DMS153 treated with DMSO at 0.1 percent for 48 hours (cell line): Measurements from ENCODE around the gene SLC7A10.

Experiments
- DNase-seq: peaks from one replicate; lab custom pipeline; 2025; ENCODE audit not compliant: unreplicated experiment; lab: John Stamatoyannopoulos, UW

The SLC7A10 gene

DNA sequence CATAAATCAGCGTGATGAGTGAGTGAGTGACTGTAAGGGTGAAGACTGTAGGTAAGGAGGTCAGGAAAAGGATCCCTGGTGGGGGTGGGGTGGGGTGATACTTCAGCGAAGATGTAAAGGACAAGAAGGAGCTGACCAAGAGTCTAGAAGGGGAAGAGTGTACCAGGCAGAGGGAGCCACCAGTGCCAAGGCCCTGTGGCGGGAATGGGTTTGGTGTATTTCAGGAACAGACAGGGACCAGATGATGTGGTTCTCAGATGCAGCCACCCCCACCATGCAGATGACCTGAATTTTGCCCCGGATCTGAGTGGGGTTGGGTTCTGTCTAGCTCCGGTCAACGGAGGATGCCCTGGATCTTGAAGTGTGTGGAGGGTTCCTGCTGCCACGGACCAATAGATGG lies 30.1 kb upstream of the SLC7A10 start:
- DNase-seq, result no peak

DNA sequence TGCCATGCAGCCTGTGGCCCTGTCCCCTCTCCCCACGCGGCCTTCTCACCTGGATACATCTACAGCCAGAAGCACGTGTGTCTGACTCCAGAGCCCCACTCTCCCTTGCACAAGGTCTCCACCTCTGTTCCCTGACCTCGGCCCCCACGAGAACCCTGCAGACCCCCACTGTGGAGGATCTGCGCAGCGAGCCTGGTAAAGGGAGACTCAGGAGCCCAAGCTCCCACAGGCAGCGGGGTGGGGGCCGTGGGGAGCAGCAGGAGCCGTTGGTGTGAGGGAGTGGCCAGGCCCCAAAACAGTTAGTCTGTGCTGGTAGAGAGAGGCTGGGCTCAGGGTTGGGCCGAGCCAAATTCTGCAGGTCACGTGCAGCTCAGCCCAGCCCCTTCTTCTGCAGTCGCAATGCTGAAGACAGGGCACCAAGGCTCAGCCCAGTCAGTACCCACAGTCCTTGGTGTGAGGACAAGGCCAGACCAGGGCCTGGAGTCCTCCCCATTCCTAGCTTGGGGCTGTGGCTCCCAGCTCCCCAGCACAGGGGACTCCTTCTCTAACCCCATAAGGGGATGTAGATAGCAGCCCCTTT lies 28.7 kb upstream of the SLC7A10 start:
- no peak for DNase-seq

DNA sequence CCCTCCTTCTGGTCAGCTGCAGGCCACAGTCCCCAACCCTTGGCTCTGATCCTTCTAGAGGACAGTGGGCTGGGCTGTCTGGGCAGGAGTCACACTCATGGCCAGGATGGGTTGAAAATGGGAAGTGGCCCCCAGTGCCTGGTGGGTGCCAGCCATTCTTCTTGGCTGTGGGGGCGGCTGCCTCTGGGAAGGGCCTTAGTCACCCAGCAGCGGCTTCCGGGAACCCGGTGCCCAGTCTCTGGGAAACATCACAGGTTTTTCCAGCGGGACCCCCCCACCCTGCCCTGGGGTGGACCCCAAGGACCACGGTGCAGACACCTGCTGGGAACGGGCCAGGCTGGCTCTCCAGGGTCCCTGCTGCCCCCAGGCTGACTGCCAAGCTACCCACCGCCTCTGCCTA lies 27.3 kb upstream of the SLC7A10 start:
- DNase-seq, result no peak

DNA sequence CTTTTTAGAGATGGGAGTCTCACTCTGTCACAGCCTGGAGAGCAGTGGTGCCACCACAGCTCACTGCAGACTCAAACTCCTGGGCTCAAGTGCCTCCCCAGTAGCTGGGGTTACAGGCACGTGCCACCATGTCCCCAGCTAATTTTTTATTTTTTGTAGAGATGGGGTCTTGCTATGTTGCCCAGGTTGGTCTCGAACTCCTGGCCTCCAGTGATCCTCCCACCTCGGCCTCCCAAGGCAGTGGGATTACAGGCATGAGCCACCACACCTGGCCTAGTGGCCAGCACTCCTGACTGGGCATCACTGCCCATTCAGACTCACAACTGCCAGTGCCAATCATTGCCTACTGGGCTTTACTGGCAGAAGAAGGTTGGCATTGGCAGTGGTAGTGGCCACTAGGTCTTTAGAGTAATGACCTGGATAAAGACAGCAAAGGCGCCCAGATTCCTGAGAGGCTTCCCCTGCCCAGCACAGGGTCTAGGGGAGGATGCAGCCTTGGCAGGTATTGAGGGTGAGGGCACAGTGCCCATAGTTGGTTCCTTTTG lies 26.8 kb upstream of the SLC7A10 start:
- DNase-seq, result no peak

DNA sequence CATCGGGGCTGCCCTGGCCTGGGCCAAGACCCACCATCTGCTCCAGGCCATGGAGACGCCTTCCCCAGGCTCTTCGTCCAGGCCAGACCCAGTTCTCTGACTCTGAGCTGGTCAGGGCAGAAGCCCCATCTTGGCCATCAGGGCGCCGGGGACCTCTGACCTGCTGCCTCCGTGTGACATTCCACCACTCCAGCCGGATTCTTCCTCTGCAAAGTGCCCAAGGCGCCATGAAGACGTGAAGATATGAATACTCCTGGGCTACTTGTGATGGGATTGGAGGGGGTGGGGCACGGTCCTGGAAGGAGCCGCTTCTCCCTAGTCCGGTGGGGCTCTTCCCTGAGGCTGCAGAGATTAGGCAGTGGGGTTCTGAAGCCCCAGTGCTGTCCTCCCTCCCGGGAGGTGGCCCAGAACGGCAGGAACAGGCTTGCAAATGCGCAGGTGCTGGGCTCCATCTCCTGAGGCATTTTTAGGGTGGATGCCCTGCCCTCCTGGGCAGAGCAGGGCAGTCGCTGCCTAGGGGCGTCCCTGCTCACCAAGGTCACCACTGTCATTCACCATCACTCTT lies 26.0 kb upstream of the SLC7A10 start:
- DNase-seq, result no peak

DNA sequence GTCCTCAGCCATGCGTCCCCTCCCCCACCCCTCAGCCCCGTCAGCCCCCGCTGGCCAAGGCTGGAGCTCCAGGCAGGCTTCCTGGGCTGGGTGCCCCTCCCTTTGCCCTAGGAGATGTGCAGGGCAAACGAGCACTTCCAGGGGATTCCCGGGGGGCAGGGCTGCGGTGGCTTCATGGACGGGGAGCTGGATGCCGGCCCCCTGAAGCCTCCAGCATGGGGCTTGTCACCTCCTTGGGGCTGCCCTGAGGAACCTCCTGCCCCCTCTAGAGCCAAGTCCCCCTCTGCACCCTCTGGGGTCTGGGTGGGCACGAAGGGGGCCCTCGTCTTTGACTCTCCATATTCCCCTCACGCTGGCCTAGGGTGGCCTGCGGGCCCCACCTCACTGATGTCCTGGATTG lies 25.4 kb upstream of the SLC7A10 start:
- no peak for DNase-seq

DNA sequence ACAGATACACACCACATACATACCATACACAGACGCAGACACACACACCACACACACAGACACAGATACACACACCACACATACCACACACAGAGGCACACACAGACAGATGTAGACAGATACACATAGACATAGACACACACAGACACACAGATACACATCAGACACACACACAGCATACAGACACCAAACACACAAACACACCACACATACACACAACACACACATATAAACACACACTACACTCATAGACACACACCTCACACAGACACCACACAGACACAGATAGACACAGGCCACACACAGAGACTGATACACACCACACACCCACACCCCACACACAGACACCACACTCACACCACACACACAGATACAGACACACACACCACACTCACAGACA lies 24.9 kb upstream of the SLC7A10 start:
- DNase-seq, result no peak

DNA sequence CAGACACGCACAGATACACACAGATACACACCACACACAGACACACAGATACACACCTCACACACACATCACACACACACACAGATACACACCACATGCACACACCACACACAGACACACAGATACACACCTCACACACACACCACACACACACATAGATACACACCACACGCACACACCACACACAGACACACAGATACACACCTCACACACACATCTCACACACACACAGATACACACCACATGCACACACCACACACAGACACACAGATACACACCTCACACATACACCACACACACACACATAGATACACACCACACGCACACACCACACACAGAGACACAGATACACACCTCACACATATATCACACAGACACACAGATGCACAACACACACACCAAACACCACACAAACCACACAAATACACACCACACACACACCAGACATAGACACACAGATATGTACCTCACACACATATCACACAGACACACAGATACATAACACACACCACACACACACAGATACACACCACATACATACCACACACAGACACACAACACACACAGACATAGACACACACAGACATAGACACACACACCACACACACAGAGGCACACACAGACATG lies 24.2 kb upstream of the SLC7A10 start:
- DNase-seq, result no peak

DNA sequence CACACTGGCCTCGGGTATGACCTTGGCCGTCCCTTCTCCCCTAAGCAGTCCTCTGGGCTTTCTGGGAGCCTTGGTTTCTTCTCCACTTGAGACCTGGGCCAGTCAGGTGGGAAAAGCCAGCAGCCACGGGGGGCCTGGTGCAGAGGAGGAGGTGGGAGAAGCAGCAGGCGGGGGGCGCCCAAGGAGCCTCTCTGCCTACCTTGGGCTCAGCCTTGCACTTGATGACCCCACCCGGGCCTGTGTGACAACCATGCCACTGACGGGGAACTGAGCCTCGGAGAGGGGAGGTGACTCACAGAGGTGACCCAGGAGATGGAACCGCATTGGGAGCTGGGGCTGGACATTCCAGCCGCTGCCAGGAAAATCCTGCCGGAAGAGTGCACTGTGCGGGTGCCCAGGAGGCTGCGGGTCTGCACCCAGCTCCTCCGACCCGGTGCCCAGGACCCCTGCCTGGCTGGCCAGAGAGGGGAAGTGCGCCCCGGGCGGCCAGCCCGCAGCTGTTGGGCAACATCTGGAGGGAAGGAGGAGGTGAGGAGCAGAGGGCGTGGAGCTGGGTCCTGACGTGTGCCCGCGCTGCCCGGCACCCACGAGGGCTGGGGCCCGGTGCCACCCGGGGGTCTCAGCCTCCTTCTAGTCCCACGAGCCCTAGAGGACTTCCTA lies 23.4 kb upstream of the SLC7A10 start:
- no peak for DNase-seq

DNA sequence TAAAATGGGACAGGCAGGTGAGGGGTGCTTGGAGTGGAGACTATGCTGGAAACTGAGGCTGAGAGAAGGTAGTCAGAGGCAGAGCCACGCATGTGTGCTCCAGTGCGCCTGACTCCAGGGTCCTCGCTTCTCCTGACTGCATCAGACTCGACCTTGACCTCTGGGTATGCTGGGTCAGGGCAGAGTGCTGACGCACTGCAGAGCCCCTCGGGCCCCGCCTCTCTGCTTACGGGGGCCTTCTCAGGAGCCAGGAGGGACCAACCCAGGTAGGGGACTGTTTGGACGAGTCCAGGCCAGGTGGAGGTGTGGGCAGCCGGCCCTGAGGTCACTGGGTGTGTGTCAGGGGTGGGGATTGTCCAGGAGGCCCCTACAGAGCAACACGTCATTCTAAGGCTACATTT lies 22.9 kb upstream of the SLC7A10 start:
- DNase-seq, result no peak

DNA sequence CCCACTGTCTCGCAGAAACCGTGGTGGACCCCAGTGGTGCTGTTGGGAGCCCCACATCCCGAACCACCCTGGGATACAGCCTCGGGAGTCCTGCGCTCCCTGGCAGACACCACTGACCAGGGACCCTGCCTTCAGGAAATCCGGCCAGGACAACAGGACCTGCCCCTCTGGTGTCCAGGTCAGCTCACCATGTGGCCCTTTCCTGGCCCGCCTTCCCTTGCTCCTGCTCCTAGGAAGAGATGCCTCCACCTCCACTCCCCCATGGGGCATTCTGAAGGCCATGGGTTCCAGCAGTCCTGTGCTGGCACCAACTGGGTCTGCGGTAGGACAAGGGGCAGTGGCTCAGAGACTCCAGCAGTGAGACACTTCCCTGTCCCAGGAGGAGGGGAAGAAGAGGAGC lies 22.5 kb upstream of the SLC7A10 start:
- DNase-seq, result no peak

DNA sequence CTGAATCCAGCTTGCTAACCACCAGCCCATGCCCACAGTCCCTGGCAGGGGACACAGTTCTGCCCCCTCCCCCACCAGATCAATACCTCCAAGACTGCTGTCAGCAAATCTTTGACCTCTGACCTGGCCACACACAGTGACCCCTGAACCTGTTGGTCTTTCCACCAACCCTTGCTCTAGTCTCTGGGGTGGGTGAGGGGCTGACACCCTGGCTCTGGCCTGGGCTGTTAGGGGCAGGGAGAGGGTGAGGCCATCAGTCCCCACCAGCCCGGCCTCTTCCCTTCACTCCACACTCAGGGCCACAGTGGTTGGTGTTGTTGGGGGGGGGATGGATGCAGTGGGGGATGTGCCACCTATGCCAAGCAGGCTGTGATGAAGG lies 21.8 kb upstream of the SLC7A10 start:
- DNase-seq, result no peak

DNA sequence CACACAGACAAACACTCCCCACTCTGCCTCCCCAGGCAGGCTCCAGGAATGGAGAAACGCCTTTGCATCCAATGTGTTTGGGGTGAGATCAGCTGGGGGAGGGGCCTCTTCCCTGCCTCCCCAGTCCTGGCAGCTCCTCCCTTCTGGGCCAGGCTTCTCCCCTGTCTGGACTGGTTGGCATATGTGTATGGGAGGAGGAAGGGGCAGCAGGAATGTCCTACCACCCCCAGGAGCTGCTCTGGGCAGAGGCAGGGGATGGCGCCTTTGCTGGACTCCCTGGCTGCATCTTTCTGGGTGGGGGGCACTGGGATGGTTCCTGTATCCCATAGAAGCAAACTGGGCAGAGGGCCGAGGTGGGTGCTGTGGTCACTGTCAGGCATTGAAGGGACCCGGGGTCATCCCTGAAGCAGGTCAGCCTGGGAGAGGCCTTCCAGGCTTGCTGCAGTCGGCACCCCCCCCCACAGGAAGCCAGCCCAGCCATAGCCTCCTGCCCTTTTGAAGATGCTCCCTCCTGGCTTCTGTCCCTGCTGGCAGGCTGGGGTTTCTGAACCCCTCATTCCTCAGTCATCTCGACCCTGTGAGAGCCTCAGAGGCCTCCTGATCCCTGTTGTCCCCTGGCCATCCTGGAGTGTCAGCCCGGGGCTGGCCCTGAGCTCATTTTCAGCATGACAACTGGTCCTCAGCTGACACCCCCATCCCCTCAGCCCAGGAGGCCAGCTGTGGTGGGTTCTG lies 21.2 kb upstream of the SLC7A10 start:
- DNase-seq, result no peak

DNA sequence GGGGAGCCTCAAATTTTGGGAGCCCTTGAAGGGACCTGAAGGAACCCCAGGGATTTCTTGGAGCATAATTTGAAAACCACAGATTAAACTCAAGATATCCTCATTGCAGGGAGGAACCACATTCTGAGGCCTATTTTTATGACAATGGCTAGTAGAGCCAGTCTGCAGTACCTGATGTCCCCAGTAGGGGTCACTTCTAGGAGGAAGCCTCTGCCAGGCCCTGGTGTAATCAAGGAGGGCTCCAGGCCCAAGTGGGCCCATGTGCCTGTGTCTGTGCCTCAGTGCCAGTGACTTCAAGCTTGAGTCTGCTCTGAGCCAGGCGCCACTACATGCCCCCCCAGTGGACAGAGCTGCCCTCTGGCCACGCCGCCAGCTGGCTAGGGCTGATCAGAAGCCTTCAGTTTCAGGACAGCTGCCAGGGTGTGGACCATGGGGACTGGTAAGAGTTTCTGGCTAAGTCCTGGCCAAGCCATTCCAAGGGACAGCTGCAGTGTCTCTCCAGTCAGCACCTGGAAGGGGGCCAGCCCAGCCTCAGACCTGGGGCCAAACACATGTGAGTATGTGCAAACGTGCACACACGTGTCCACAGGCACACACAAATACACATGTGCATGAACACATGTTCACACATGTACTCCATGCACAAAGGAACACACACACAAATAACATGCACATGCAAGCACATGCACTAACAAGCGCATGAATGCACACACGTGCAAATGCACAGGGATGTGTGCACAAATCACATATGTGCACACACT lies 20.5 kb upstream of the SLC7A10 start:
- DNase-seq, result no peak

DNA sequence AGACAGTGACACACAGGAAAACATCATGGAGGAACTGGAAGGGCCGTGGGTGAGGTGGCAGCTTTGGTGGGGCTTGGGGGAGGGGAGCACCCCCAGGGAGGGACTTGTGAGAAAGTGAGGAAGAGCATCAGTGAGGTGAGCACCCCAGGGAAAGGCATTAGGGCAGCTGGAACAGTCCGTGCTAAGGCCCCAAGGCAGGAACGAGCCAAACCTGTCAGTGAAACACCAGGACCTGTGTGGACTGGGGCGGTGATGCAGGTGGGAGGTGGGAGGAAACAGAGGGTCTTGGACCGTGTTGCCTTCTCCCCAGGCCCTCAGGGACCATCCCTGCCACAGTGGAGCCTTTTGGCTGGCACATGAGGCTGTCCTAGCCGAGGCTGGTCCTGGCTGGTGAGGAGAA lies 17.3 kb upstream of the SLC7A10 start:
- no peak for DNase-seq

DNA sequence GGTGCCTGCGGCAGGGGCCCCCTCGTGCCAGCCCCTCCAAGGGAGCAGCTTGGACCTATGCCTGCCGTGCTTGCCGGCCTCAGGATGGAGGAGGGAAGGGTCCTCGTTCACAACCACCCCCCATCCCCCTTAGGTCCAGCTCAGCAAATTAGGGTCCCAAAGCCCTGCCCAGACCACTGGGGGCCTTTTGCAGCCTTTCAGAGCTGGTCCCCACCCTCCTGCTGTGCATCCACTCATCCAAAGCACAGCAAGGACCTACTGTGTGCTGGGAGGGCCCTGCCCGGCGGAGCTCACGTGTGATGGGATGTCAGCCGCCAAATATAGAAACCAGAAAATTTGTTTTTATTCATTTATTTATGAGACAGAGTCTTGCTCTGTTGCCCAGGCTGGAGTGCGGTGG lies 16.5 kb upstream of the SLC7A10 start:
- DNase-seq, result no peak

DNA sequence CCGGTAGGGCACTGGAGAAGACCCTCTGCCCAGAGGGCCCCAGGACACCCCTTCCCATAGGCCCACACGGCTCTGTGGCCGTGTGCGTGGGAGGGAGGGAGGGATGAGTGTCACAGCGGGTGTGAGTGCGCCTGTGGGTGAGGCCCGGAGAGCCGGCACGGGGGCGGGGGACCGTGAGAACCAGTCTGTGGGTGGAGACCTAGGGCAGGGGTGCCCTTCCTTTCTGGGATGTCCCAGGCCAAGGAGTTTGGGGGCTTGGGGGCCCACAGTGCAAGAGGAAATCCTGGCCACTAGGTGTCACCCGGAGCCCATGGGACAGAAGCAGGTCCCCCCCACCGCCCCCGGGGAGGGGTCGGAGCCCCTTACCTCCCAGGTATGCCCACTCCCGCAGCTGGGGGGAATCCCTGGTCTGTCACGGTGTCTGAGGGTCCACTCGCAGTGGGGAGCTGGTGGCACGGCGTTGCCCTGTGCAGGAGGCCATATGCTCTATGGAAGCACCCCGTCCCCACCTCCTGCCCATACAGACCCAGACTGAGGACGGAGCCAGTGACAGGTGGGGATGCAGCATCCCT lies 16.0 kb upstream of the SLC7A10 start:
- DNase-seq, result no peak

DNA sequence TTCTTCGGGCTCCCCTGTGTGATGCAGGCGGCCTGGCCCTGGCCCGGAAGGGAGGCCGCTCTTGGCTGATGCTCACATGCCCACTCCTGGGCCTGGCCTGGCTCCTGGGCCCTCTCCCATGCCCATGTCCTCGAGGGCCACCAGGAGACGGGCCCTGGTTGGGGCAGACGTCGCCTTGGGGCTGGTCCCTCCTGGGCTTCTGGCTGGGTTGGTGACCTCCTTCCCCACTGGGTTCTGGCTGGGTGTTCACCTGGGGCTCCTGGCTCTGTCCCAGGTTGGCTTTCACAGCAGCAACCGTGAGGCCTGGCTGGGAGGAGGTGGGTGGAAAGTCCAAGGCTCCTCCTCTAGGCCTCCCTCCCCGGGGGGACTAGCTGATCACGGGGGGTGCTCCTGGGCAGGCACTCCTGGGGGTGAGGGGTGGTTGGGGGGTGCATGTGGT lies 15.5 kb upstream of the SLC7A10 start:
- DNase-seq, result no peak

DNA sequence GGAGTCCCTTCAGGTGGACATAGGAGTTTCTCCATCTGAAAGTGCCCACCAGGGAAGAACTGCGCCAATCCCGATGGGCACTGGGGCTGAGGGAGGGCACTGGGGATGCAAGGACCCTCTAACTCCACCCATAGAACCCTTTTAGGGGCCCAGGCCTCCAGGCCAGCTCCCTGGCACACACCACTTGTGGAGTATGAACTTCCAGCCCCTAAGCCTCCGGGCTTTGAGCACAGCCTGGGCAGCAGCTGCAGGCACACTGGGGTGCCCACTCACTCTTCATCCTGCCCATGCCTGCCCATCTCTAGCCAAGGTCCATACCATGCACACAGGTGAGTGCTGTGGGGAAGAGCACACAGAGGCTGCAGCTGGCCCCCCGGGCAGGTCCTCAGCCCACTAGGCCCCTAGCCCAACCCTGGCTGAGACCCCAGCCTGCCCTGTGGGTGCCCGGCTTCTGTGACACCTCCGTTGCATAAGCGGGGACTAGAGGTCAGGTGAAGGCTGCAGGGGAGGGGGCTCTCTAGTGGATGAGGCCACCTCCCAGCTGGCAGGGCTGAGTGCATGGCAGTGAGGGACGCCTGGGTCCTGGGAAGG lies 14.6 kb upstream of the SLC7A10 start:
- no peak for DNase-seq
